Ramos (cell line): Measurements from ENCODE around the gene RBM14.
"Not testable (repeated sequence)": the region's sequence is repeated elsewhere in the genome, so short reads cannot be mapped to it uniquely, and the experiment has no call there.

Source experiments
- in situ Hi-C: fragments of 300-500 bp; cut with MboI; formaldehyde crosslinking; loops from one replicate; pipeline ENCODE4 v1.14.3; 2022; ENCODE audit warnings: low sequenced_read_pairs; ENCODE audit not compliant: unreplicated experiment

The RBM14 gene

DNA sequence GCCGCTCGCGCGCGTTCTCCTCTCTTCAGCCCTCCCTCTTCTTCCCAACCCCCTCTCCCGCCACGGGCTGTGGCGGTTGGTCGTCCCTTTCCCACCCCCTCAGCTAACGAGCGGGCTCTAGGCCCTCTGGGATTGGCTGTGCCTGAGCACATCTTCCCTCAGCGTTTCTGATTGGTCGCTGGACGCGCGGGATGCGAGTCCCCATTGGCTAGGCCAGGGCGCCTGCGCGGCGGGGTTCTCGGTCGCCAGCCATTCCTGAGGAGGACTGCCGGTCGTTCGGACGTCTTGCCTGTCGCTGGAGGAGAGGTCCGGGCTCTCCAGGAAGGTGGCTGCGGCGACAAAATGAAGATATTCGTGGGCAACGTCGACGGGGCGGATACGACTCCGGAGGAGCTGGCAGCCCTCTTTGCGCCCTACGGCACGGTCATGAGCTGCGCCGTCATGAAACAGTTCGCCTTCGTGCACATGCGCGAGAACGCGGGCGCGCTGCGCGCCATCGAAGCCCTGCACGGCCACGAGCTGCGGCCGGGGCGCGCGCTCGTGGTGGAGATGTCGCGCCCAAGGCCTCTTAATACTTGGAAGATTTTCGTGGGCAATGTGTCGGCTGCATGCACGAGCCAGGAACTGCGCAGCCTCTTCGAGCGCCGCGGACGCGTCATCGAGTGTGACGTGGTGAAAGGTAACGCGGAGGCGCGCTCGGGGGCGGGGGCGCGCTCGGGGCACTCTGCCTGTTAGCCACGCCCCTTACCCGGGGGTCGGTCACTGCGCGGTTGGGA lies at the start of gene RBM14:
RBM14 (plus strand) TSS at position 252 of the 776 bp plus-strand sequence; CDS start at position 343, 91 bp downstream.
- in situ Hi-C loops: no loop called here

GRCh38 chr11:66567787-66568123 lies 48.7 kb upstream of the RBM14 start:
- in situ Hi-C loops: no loop called here

- in situ Hi-C loops: no loop called here
Observed at GRCh38 chr11:66568124-66568916, 48.1 kb upstream of the RBM14 start, which contains the start of gene CTSF. CTSF (minus strand) TSS chr11:66568606; CDS start chr11:66568486, 120 bp downstream.

DNA sequence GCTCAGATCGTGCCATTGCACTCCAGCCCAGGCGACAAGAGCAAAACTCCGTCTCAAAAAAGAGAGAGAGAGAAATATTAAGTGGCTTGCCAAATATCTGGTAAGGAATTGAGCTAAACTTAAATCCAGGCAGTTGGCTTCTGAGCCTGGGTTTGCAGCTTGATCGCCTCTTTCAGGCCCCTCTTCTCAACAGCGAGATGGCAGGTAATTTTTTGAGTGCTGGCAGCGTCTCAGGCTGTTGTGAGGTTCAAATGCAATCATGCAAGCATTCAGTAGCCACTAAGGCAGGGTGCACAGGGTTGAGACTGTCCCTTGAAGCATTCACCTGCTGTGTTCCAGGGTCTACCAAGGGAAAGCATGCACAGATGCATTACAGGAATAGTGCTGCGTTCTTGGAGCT lies 47.4 kb upstream of the RBM14 start:
- in situ Hi-C loops: no loop called here

DNA sequence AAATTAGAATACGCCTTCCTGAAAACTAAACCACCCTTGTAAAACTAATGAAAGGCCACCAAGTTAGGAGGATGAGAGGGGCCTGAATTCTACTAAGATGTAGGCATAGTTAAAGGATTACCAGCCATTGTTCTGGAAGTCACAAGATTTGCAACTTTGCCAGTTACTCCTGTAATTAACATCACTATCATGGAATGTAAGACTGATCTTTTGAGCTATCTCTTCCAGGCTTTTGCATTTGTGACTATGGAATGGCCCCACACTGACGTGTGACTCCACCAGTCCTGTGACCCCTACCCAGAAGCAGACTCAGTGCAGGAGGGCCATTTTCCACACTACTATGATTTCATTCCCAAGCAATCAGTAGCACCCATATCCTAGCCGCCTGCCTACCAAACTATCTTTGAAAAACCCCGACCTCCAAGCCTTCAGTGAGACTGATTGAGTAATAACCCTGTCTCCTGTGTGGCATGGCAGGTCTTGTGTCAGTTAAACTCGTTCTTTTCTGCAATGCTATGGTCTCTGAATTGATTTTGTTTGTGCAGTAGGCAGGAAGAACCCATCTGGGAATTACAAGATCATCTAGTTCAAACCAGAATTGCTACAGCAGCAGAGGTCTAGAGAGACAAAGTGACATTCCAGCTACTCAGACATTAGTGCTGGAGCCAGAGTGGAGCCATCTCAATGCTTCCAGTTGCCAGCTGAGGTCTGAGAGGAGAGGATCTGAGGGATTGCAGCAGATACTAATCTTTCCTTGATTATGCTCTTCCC lies 46.2 kb upstream of the RBM14 start:
- in situ Hi-C loops: no loop called here

DNA sequence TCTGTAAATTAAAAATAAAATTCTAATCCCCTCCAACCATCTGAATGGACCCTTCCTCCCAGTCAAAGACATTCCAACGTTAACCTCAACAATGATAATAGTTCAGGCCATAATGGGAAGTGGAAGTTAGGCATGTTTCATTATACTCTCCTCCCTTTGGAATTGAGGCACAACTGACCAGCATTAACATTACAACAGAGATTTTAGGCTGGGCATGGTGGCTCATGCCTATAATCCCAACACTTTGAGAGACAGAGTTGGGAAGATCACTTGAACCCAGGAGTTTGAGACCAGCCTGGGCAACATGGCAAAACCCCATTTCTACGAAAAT lies 45.6 kb upstream of the RBM14 start:
- in situ Hi-C loops: no loop called here

- in situ Hi-C loops: loop anchor here (5.0 kb wide), 1 partner anchor 103 kb away; no protein-coding TSS in a partner anchor
Observed at GRCh38 chr11:66579017-66579606, 37.3 kb upstream of the RBM14 start.

- in situ Hi-C loops: no loop called here
Observed at GRCh38 chr11:66580803-66581202, 35.6 kb upstream of the RBM14 start.

- in situ Hi-C loops: no loop called here
Observed at GRCh38 chr11:66581261-66581660, 35.2 kb upstream of the RBM14 start.

- in situ Hi-C loops: not testable (repeated sequence)
Observed at GRCh38 chr11:66582565-66583147, 33.8 kb upstream of the RBM14 start.

DNA sequence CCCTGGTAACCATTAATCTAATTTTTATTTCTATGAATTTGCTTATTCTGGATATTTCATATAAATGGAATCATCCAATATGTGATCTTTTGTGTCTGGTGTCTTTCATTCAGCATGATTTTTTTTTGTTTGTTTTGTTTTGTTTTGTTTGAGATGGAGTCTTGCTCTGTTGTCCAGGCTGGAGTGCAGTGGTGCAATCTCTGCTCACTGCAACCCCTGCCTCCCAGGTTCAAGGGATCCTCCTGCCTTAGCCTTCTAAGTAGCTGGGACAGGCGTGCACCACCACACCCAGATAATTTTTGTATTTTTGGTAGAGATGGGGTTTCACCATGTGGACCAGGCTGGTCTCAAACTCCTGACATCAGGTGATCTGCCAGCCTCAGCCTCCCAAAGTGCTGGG lies 31.0 kb upstream of the RBM14 start:
- in situ Hi-C loops: not testable (repeated sequence)

GRCh38 chr11:66586136-66586535 lies 30.3 kb upstream of the RBM14 start:
- in situ Hi-C loops: no loop called here

- in situ Hi-C loops: not testable (repeated sequence)
Observed at GRCh38 chr11:66589315-66589714, 27.1 kb upstream of the RBM14 start.

GRCh38 chr11:66589996-66590675 lies 26.3 kb upstream of the RBM14 start:
- in situ Hi-C loops: no loop called here

DNA sequence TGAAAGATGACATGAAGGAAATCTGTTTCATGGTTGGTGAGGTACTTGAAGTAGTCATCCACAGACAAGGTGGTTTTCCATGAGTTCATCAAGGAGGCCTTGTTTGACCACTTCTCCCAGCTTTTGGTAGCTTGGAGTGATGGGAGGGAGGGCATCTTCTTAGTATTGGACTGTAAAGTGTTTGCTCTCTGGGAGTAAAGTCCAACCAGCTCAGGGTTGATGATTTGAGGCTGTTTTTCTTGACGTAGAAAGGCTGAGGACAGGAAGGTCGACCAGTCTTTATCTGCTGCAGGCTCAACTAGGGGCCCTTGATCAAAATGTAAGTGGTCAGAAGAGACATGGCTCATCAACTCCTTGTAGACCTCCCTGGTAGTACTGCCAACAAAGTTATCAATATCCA lies 25.3 kb upstream of the RBM14 start:
- in situ Hi-C loops: no loop called here

DNA sequence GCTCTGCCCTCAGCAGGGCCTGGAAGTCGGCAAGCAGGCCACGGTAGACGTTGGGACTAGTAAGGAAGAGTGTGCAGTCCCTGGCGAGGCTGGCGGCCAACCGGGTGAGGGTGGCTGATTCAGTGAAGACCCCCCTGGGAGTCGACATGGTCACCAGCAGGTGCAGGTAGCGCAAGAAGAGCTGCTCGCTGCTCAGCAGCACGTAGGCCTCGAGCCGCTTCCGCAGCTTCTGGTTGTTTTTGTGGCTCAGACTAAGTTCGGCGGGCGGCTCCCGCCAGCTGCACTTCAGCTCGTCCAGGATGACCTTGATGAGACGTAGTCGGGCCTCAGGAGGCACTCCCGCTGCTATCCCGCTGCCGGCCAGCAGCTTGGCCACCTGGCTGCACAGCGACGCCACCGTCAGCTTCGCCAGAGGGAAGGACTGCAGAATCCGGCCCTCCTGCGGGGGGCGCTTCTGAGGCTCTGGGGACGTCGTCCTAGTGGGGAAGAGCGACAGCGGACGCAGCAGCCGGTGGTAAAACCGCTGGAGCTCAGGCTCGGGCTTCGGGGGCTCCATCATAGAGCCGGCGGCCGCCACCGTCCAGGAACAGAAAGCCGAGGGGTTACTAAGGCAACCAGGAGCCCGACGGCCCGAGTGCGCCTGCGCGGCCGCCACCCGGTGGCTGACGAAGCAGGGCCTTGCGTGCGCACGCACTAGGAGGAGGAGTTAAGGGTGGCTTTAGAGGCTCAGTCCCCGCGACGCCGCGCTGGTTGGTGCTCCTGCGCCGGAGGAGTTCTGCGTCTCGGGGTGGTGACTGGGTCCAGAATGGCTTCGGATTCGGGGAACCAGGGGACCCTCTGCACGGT lies 23.8 kb upstream of the RBM14 start, which contains the start of the genes CCDC87 and CCS:
CCDC87 (minus strand) TSS at position 607 of the 846 bp plus-strand sequence; CDS start at position 559, 48 bp downstream.
CCS (plus strand) TSS at position 729 of the 846 bp plus-strand sequence; CDS start at position 806, 77 bp downstream.
- in situ Hi-C loops: no loop called here

GRCh38 chr11:66593303-66593635 lies 23.2 kb upstream of the RBM14 start:
- in situ Hi-C loops: no loop called here

DNA sequence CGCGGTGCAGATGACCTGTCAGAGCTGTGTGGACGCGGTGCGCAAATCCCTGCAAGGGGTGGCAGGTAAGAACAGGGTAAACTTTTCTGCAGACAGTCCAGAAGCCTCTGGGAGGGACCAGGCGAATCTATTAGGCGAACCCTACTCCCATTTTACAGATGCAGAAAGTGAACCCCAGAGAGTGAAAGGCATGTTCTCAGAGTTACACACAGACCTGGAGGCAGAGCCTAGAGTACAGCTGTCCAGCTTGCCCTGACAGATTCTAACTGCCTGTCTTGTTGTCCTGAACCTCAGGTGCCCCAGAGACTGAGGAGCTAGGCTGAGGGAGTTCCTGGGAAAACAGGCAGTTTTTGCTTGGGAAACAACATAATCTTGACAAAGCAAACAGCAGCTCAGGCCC lies 22.8 kb upstream of the RBM14 start:
- in situ Hi-C loops: no loop called here
